Sigmoid colon (tissue), 4 donors: ENCODE data around the gene ASB5.
"Not testable (repeated sequence)": the region's sequence is repeated elsewhere in the genome, so short reads cannot be mapped to it uniquely, and the experiment has no call there.

Source experiments
- EP300 ChIP-seq, 4 donors: sonication (generic); formaldehyde crosslinking; IDR thresholded peaks; one replicate each; pipeline ENCODE4 v1.6.1; 2017; ENCODE audit warnings: antibody characterized with exemption in 4 of 4
- POLR2A ChIP-seq, 2 donors: fragments of 450-650 bp; IDR thresholded peaks; one replicate each; pipeline ENCODE4 v1.6.1; 2016; ENCODE audit warnings: antibody characterized with exemption in 2 of 2, mild to moderate bottlenecking in 2 of 2, moderate library complexity in 2 of 2

DNA sequence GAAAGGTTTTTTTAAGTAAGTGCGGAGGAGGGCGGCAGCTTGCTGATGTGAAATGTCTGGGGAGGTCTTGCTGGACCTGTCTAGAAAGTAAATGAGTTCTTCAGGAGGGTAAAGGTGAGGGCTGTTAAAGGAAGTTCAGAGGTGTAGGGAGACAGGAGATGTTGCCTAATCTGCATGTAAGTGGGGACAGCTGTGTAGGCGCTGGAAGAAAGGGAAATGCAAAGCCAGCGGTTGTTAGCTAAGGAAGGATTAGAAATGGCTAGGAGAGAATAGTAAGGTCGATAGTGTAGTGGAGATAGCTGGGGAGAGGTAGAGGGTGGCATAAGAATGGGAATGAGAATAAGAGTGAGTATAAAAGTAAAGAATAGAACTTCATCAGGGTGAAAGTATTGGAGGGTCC lies 26.9 kb upstream of the ASB5 start:
- TF ChIP-seq POLR2A, EP300 (IDR thresholded peaks at IDR 0.05): not testable (repeated sequence)
